DOHH2 (cell line): ENCODE results near the gene TDRD12.

Experiments
- CTCF ChIP-seq: fragments of 200-600 bp; sonication (generic); IDR thresholded peaks from one replicate; pipeline ENCODE4 v1.5.1; 2014; ENCODE audit warnings: antibody characterized with exemption, mild to moderate bottlenecking, low read depth, low read length; ENCODE audit not compliant: poor library complexity, severe bottlenecking
- EZH2phosphoT487 ChIP-seq: fragments of 200-600 bp; sonication (generic); IDR thresholded peaks from 2 replicates; pipeline ENCODE4 v1.6.1; 2017; ENCODE audit warnings: borderline replicate concordance, mild to moderate bottlenecking, antibody characterized with exemption, low read length, moderate library complexity, mixed read lengths

GRCh38 chr19:32865326-32865725 is 145.8 kb downstream of the TDRD12 start:
- TF ChIP-seq CTCF (no peak), EZH2phosphoT487 (no peak)
